Measurements from ENCODE around the gene TBX3.

DNA sequence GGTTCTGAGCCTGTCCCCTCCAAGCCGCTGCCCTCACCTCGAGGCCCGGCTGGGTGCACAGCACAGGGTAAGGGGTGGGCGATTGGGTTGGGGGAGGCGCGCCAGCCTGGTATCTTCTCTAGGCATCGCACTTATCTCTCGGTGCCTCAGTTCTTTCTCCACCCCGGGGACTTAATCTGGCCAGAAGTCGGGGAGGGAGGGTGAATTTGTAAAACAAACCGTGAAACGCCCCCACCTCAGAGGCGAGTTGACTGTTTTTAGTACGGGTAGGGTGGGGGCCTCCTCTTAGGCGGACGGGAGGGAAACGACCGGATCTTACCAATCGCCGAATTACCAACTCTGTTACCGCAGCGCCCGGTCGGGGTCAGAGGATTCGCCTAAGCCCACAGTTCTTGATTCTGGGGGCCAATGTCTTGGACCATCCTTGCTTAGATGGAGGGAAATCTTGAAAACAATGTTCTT lies 1.4 kb upstream of the TBX3 start:
- no peak for TF ChIP-seq CTCF (IDR thresholded peaks at IDR 0.05)
- no peak for TF ChIP-seq POLR2AphosphoS5 (IDR thresholded peaks at IDR 0.05)
- no peak for TF ChIP-seq POLR2A (IDR thresholded peaks at IDR 0.05)
